ENCODE data around the gene RAP2A. TPM values are rescaled to one million over a fixed set of nuclear protein-coding genes. Genes with fewer than 3 reads are reported as not detected.

Gene RAP2A
- 22.2 TPM for polyA plus RNA-seq (2013, experiment 1 of 2; ENCODE audit: insufficient read length)
- 20.5 TPM for polyA plus RNA-seq (2013, experiment 2 of 2; ENCODE audit: insufficient read length)

DNA sequence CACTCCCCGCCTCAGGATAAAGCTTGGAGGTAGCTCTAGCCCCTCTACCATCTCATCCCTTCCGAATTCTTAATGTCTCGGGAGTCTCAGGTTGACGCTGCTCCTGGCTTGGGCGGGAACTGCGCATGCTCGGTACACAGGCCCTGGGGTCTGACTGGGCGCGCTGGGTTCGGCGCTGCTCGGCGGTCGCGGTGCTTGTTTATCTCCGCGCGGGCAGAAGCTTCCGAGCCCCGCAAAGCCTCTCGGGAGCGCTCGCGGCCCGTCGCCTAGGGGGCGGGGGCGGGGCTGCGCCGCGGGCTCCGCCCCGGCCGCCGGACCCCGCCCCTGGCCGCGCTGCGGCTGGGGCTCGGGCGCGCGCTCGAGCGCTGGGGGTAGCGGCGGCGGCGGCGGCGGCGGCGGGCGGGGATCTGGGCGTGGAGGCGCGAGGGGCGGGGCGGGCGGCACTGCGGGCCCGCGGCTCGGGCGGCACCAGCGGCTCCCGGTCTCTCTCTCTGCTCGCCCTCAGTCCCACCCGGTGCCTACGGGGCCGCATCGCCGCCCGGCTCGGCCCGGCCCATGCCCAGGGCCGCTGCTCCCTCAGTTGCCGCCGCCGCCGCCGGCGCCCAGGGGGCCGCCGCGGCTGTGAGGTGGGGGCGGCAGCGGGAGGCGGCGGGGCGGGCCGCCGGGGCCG, at the start of gene RAP2A:
Gene RAP2A, plus strand, starts transcription at position 443 of the 670 bp plus-strand sequence. CDS start 302 bp downstream, outside the sequence.
- peak; percentile 95 for DNase-seq

DNA sequence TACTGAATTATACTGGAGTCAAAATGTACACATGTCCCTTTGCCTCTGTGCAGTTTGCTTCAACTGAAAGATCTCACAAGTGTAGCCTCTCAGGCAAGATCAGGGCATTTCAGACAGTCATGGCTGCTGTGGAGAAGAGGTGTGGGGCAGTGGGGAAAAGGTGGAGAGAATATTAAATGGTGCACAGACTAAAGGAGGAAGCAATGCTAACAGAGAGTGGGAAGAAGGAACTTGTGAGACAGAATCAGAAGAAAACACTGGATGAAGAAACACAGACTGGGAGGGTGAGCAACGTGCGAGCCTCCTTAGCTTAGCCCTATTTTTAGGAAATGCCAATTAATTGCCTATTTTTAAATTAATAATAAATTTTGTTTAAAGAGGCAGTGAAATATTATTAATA, 49.6 kb upstream of the RAP2A start:
- DNase-seq = no peak

DNA sequence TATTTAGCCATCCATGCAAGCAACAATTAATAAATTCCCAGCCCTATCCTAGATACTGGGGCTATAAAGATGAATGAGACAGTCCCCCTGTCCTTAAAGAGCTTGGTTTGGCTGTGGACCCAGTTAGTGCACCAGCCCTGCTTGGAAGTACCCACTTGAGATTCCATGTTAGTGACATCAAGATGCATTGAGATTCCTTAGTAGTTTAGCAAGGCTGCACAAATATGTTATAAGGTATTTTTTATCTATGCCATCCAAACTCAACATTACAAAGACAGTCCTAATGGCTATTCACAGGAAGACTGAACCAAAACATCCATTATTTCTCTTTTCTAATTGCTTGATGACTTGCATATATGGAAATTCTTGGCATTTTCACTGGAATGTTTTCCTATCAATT, 48.8 kb upstream of the RAP2A start:
- DNase-seq = peak; percentile 23

DNA sequence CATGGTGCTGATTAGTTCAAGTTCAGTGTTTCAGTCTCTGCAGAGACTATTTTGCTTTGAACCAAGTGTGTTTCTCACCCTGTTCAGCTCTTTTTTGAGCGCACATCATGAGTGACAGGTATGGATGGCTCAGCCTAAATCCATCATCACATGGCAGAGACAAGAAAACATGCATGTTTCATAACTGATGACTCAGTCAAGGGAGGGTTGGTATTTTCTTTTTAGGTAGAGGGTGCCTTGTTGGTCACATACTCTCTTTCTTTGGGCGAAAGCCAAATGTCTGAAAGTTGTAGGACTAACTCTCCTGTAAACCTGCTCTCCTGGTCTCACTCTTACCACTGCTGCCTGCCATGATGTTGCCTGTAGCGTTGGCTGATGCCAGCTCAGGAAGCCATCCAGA, 48.1 kb upstream of the RAP2A start:
- peak; percentile 14 for DNase-seq

DNA sequence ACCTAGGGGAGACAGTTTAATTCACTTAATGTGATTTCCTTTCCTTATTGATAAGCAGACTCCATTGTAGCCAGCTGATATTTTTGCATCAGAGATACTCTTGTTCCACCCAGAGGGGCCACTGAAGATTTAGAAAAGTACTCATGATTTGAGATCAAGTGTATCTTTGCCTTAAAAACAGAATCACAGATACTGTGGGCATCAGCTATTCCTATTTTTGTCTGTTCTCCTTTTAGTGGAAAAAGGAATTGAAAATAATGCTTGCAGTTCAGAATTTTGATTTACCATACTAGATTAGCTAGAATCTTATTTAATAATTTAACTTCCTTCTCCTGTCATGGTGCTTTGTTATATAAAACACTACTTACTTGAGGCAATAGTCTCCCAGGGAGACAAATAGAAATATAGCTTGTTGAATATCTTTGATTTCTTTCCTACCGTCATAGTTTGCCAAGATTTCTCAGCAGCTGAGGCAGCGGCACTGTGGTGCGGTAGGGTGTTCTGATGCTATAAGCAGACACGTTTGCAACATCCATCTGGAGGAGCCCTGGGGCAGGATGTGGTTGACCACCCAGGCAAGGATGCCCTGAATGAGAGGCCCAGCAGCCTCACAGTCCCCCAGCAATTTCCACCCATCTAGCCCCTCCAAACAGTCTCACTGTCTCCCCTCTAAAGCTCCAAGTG, 47.0 kb upstream of the RAP2A start:
- peak; percentile 26 for DNase-seq

DNA sequence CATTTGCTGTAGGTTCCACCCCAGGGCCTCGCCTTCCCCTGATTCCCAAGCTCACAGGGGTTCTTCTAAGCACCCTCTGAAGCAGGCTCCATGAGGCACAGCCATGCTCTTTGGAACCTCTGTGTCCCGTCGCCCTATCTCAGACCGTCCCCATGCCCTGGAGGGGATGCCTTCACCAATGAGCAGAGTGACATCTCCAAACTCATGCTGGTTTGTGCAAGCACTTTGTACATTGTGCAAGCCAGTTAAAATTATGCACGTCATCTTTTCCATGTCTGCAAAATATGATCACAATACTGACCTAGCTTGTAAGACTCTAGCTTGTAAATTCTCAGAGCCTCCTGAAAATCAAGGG, 46.5 kb upstream of the RAP2A start:
- no peak for DNase-seq

DNA sequence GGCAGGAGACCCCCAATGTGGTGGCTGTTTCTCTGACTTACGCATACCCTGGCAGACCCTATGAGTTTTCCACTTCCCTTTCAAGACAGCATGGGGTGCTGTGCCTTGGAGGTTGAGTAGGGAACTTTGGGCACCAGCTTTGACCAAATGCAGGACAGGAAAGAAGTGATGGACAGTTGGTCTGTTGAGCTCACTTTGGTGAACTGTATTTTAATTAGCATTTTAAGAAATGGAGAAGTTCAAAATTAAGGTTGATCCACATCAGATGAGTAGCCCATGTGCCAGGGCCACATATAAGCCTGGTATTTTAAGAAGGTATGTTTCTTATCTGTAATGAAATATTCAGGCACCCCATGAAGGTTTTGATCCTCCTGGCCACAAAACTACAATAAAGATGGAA, 46.1 kb upstream of the RAP2A start:
- DNase-seq = no peak

DNA sequence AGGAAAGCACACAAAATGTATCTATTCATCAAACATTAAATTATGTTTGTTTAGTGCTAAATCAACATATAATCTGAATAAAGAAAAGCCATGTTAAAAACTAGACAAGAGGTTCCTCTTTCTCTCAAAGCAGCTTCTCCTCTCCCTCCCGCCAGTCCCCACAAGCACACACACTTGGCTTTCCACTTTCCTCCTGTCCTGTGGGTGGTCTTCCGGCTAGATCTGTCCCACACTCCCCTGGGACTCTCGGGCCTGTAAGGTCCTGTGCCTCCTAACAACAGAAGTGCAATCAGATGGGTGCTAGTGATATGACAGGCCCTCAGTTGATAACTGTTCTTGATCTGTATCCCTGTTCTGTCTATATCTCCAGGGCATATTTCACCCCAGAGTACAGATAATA, 45.6 kb upstream of the RAP2A start:
- DNase-seq = no peak

DNA sequence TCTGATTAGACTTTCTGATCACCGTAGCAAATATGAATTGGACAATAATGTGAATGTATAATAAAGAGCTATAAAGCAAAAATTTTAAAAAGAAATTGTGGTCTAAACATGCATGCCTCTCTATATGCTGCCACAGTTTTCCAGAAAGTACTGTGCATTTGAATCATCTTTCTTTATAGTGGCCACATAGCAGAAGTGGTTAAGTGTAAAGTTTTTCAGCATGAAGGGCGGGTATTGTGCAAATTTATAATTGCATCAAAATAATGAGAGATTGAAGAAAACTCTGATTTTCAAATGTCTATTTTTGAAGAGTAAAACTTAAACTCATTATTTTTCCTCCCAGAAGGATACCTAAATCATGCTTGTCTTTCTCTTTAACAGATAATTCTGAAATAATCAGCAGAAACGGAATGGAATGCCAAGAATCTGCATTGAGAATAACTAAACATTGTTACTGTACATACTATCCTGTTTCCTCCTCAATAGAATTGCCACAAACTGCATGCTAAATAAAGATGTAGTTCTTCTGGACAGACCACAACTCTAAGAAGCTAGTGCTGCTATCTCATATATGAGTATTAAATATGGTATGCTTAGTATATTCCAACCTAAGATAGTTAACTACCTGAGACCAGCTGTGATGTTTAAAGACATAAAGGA, 42.9 kb upstream of the RAP2A start:
- DNase-seq = peak; percentile 65

DNA sequence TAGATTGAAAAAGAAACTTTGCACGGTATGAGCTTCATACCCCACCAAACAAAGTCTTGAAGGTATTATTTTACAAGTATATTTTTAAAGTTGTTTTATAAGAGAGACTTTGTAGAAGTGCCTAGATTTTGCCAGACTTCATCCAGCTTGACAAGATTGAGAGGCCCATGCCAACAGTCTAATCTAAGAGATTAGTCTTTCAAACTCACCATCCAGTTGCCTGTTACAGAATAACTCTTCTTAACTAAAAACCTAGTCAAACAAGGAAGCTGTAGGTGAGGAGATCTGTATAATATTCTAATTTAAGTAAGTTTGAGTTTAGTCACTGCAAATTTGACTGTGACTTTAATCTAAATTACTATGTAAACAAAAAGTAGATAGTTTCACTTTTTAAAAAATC, 41.9 kb upstream of the RAP2A start:
- DNase-seq = no peak

DNA sequence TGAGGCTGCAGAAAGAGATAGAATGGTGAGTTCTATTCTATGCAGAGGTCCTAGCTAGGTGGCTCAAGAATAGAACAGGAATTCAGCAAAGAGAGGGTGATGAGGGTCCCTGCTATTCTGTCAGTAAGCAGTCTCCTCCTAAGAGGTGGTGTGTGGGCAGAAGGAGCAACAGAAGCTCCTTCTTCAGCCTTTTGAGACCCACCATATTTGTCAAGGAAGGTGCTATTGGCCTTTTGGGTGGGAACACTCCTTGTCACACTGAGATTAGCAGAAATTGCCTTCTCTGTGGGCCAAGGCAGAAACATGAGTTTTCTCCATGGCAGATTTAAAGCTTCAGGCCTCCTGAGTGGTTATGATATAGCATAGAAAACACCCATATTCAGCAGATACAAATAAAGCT, 39.4 kb upstream of the RAP2A start:
- DNase-seq = no peak

DNA sequence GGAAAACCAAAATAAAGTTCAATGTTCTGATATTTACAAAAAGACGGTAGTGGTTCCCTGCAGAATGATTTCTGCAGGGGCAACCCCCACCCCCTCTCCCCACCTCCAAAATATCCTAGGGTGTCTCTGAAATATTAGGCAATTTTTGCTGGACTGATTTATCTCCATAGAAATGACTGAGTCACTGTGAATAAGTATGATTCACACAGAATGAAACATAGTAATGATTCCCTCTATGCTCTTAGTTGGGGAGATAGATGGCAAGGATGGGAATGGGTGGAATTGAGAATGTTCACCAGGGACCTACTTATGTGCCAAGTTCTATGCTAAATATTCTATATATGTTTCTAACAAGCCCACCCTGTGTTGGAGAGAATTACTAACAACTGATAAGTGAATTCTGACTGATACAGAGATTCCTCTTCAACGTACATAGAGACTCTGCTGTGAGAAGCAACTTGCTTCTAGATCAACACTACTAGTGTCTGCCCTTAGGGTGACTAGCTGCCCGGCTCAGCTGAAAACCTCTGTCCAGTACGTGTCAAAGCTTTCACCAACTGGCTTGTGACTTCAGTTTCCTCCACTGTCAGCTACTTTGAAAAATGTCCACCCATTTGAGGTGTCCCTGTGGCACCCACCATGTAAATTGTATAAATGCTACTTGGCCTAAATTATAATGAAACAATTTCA, 38.4 kb upstream of the RAP2A start:
- DNase-seq = peak; percentile 45

DNA sequence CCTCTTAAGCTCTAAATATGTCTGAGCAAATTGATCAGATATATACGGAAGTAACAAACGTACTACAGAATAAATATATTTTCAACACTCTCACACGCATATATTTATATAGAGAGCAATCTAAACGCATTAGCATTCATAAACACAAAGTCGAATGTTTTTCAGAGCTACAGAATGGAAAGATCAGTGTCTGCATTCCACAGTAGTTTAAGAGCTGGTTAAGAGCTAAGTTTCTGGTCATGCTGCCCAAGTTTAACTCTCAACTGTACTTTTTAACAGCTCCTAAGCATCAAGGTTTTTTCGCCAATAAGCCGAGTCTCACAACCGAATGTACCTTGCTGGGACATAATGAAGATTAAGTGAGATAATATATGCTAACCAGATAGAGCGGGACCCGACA, 36.7 kb upstream of the RAP2A start:
- no peak for DNase-seq

DNA sequence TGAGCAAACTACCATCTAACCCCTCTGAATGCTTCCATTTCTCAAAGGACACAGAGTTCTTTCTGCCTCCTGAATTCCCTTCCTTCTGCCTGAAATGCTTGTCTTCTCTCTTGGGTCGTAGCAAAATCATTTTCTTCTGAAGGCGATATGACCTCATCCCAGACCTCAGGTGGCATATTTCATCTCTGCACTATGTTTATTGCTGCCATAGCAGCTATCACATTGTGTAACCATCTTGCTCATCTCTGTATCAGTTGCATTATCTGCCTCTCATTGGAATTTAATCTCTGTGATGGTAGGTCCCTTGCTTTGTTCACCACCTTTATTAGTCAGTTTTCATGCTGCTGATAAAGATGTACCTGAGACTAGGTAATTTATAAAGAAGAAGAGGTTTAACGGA, 32.5 kb upstream of the RAP2A start:
- no peak for DNase-seq

DNA sequence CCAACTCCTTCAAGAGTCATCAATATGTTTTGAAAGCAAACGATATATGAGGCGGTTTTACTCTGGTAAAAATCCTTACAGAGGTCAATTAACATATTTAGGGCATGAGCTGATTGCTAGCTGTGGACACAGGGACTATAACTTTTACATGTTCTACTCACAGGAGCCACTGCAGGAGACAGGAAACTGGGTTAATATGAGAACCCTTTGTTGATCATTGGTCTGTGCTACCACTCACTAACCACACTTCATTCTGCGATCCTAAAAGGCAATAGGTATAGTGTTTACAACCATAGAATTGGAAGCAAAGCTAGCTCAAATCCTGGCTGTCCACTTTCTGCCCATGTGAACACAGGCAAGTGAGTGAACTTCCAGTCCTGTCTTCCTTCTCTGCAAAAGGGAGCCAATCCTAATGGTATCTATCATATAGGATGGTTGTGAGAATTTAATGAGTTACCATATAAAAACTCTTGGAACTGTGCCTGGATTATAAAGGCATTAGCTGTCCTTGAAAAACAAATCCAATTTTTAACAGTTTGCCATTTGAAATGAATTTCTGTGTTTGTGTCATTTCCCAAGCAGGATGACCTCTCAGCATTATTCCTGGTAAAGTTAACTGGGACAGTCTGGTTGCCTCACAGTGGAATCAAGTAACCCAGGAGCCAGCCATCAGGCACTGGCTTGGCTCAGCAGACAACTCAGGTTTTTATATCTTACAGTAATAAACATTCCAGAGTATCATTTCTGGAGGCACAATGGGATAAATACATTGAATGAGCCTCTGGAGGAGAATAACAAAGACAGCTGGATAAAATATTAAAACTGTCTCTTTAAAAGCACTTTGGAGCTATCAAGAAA, 29.8 kb upstream of the RAP2A start:
- peak; percentile 13 for DNase-seq

DNA sequence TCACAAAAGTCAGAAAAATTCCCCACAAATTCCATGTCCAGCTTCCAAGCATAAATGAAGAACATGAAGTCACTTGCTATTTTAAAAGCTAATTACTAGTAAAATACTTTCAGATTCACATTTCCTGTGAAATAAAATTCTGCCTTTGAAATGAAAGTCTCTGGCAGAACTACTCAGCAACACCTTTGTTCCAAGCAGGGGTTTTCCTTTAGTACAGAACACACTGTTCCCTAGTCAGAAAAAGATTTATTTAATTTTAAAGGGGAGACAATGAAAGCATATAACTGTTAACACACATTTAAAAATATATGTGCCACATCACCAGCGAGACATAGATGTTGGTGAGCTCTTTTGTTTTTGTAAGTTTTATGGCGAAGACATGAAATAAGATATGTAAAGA, 26.4 kb upstream of the RAP2A start:
- no peak for DNase-seq

DNA sequence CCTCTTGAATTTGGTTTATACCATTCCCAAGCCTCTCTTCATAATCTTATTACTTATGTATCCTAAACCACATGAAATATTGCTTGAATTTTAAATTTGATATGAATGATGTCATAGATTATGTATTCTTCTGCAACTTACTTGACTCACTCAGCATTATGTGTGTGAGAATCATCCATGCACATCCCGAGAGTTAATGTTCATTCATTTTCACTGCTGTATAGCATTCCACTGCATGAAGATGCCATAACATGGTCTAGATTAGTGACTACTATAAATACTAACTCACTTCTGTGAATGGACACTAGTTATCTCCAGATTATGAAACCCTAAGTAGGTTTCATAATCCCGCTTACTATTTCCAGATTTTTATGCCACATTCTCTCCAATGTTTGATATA, 25.0 kb upstream of the RAP2A start:
- no peak for DNase-seq

DNA sequence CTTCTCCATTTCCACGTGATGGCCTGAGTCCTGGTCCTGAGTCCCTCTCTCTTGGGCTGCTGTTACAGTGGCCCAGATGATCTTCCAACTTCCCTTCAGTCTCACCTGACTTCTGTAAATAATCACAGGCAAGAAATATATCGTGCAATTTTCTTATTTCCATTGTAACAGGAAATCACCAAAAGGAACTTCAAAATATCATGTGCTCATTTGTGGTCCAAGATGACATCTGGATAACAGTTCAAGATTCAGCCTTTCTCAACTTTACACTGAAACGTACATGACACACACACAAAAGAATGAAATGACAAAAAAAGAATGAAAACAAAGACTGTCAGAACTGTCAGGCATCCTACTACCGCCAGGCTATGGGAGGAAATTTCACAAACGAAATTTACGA, 22.0 kb upstream of the RAP2A start:
- DNase-seq = peak; percentile 35

DNA sequence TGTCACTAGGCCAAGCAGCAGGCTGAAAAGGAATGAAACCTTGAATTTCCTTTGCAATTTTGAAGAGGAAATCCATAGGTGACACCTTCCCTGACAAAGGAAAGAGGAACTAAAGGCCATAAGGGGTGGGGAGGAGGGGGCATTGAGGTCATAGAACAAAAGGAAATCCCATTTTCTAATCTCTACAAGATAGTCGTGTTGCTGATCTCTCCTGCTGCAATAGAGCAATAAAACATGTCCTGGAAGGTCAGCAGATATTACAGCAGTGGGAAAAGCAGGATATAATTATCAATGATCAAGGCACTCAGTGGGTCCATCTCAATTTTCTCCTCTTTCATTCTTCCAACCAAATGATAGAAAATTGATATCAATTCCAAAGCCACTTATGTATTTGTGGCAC, 20.3 kb upstream of the RAP2A start:
- DNase-seq = no peak

DNA sequence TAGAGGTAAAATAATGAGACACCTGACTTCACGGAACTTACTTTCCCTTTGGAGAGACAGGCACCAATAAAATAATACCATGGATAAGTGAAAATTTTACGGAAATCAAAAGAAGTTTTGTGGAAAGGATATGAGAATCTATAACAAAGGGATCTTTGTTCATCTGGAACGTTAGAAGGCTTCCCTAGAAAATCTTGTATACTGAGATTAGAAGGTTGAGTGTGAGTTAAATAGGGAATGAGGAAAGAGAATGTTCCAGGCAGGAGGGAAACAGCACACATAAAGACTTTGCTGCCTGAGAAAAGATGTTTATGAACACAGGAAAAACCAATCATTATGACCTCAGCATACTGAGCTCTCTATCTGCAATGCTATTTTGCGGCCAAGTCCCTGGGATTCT, 19.6 kb upstream of the RAP2A start:
- DNase-seq = no peak

DNA sequence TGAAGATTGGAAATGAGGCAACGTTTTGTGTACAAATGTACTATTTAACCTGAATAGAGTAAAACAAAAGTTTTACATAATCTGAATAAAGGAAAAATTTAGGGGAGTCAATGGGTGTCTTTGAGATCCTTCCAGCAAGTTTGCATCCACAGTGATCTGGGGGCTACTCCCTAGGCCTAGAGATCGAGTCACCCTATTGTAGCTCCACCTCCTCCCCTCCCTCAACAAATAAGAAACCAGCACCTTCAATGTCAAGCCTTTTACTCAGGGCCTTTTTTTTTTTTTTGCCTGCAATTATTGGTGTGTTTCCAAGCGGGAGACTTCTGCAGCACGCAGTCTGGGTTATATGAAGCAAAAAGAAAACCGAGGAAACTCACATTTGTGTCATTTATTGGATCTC, 16.3 kb upstream of the RAP2A start:
- no peak for DNase-seq
